Measurements from ENCODE around the gene TRAPPC3L. TPM values are rescaled to one million over a fixed set of nuclear protein-coding genes. Genes with fewer than 3 reads are reported as not detected.
A peak's percentile ranks its signal among the peaks of the same experiment; 100 is the strongest.

TRAPPC3L gene
- total and polyA plus RNA-seq, 10 donors: 0.33 to 6.3 (median 2.9) TPM

DNA sequence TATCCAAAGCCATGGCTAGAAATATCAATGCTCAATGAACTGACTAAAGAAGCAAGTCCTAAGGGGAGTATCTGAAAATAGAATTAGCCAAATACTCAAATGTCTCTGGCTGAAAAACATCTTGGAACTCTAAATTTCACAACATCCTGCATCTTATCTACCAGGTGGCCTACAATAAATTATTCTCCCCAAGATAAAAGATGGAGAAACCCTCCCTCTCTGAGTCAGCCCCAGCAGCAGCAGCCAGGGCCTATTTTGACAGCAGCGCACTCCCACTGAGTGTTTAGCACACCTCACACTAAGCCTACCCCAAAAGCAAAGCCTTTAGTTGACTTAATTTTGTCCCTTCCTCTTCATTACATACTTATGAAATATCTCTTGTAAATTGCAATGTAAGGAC lies 78.4 kb downstream of the TRAPPC3L start:
- H3K27me3 ChIP-seq (replicated peaks in 1 of 7): peaks cover 0 to 4% (median 0%) of the 10 kb centered on the region in 7 donors
- peaks cover 8 to 65% (median 40%) of the 10 kb centered on the region in 6 donors for H3K4me1 ChIP-seq
- H3K9me3 ChIP-seq: no peaks in the 10 kb centered on the region
- no peaks in the 10 kb centered on the region for H3K36me3 ChIP-seq
- WGBS, 5 donors: 93 to 100% (median 96%) methylated on average over 1 of the region's 1 CpG
- DNase-seq: no peak
- H3K27ac ChIP-seq: peak overlapping the region in 4 of 8 donors; percentile 90 to 93 (median 91)
- no peak overlapping the region for H3K4me3 ChIP-seq
- no peak for TF ChIP-seq CTCF (IDR thresholded peaks at IDR 0.05 in 8 of 11, conservative IDR thresholded peaks at IDR 0.05 in 3 of 11)
- intact Hi-C loops (cut with DNase I; ENCODE audit: low total_unique reads): no loop called here

GRCh38 chr6:116465246-116465645 lies 80.2 kb downstream of the TRAPPC3L start:
- DNase-seq: peak; percentile 75
- Histone ChIP-seq H3K27me3 (replicated peaks in 1 of 7) (peaks cover 0 to 7% (median 0%) of the 10 kb centered on the region in 7 donors), H3K4me1 (peaks cover 14 to 78% (median 52%) of the 10 kb centered on the region in 6 donors), H3K9me3 (no peaks in the 10 kb centered on the region), H3K36me3 (no peaks in the 10 kb centered on the region), H3K27ac (peak overlapping the region; percentile 79 to 94 (median 90)), H3K4me3 (peak overlapping the region in 2 of 8 donors; percentile 39 to 58)
- TF ChIP-seq POLR2A (IDR thresholded peaks at IDR 0.05) (peak in 1 of 3 donors; percentile 21), POLR2AphosphoS5 (IDR thresholded peaks at IDR 0.05) (peak in 2 of 3 donors; percentile 49 to 57), CTCF (IDR thresholded peaks at IDR 0.05 in 8 of 11, conservative IDR thresholded peaks at IDR 0.05 in 3 of 11) (peak in 1 of 11 experiments; percentile 12)
- 16 to 23% (median 22%) methylated on average over 5 of the region's 5 CpGs for WGBS, 5 donors
- intact Hi-C loops (cut with DNase I; ENCODE audit: low total_unique reads): no loop called here

DNA sequence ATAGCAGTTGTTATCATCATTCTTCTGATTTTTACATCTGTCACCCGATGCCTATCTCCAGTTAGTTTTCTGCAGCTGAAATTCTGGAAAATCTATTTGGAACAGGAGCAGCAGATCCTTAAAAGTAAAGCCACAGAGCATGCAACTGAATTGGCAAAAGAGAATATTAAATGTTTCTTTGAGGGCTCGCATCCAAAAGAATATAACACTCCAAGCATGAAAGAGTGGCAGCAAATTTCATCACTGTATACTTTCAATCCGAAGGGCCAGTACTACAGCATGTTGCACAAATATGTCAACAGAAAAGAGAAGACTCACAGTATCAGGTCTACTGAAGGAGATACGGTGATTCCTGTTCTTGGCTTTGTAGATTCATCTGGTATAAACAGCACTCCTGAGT lies 82.2 kb downstream of the TRAPPC3L start:
- H3K36me3 ChIP-seq: no peaks in the 10 kb centered on the region
- H3K9me3 ChIP-seq: no peaks in the 10 kb centered on the region
- WGBS, 5 donors: 49 to 66% (median 57%) methylated on average over 4 of the region's 4 CpGs
- peak overlapping the region in 7 of 8 donors; percentile 53 to 78 (median 59) for H3K4me3 ChIP-seq
- intact Hi-C loops (cut with DNase I; ENCODE audit: low total_unique reads): no loop called here
- TF ChIP-seq POLR2AphosphoS5 (IDR thresholded peaks at IDR 0.05) (no peak), POLR2A (IDR thresholded peaks at IDR 0.05) (no peak), CTCF (IDR thresholded peaks at IDR 0.05 in 8 of 11, conservative IDR thresholded peaks at IDR 0.05 in 3 of 11) (no peak)
- no peak for DNase-seq
- H3K4me1 ChIP-seq: peaks cover 18 to 82% (median 53%) of the 10 kb centered on the region in 6 donors
- H3K27ac ChIP-seq: peak overlapping the region; percentile 79 to 94 (median 90)
- peaks cover 0 to 7% (median 0%) of the 10 kb centered on the region in 7 donors for H3K27me3 ChIP-seq (replicated peaks in 1 of 7)

- peak in 1 of 3 donors; percentile 21 for TF ChIP-seq POLR2A (IDR thresholded peaks at IDR 0.05)
- TF ChIP-seq CTCF (IDR thresholded peaks at IDR 0.05 in 8 of 11, conservative IDR thresholded peaks at IDR 0.05 in 3 of 11): peak in 1 of 11 experiments; percentile 3
- TF ChIP-seq POLR2AphosphoS5 (IDR thresholded peaks at IDR 0.05): peak; percentile 68 to 85 (median 83)
- intact Hi-C loops (cut with DNase I; ENCODE audit: low total_unique reads): no loop called here
- WGBS, 5 donors: 2 to 7% (median 3%) methylated on average over 41 to 84 of the region's 84 CpGs
- Histone ChIP-seq H3K27ac (peak overlapping the region; percentile 79 to 94 (median 90)), H3K4me1 (peaks cover 18 to 73% (median 53%) of the 10 kb centered on the region in 6 donors), H3K36me3 (no peaks in the 10 kb centered on the region), H3K27me3 (replicated peaks in 1 of 7) (peaks cover 0 to 7% (median 0%) of the 10 kb centered on the region in 7 donors), H3K4me3 (peak overlapping the region; percentile 42 to 78 (median 58)), H3K9me3 (no peaks in the 10 kb centered on the region)
- peak; percentile 96 for DNase-seq
Observed at GRCh38 chr6:116461932-116462885, 83.3 kb downstream of the TRAPPC3L start.
